ENCODE measurements around the gene RC3H1.
"Not testable (repeated sequence)": the region's sequence is repeated elsewhere in the genome, so short reads cannot be mapped to it uniquely, and the experiment has no call there.

RC3H1 gene

DNA sequence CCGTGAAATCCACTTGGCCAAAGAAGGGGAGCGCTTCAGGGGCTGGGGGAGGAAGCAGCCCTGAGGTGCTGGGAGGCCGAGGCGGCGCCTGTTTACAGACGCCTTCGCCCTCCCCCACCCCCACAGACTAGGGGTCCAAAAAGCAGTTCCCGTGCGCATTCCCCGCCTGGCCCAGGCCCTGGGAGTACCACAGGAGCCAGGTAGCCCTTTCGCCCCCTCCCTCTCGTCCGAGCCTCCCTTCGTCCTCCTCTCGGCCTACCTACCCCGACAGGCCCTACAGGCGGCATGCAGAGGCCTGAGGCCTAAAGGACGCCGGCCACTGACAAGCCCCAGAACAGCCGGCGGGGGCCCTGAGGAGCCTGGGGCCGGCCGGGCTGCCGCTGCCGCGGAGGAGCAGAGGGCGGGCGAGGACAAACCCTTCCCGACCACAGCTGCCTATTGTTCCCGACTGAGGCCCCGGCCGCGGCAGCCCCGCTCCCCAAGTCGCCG, 522 bp downstream of the RC3H1 start:
- DNase-seq (ENCODE audit: low spot score): peak; percentile 44

DNA sequence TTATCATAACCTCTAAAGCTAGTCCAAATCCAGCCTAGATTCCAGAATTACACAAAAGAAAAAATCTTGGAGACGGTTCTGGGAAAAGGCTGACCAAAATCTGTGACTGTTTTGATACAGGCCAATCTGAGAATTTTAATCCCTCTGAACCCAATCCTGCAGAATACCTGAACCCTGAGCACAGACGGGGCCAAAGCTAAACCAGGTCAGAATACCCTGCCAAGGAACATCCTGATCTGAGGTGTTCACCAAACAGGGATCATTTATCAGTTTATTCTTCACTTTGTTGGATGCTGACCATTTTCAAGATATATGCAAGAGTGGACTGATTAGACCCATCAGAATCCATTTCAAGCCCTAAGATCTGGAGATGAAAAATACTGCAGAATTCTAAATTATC, 3.6 kb downstream of the RC3H1 start:
- no peak for DNase-seq (ENCODE audit: low spot score)

GRCh38 chr1:174017231-174017970, 4.8 kb downstream of the RC3H1 start:
- no peak for DNase-seq (ENCODE audit: low spot score)

DNA sequence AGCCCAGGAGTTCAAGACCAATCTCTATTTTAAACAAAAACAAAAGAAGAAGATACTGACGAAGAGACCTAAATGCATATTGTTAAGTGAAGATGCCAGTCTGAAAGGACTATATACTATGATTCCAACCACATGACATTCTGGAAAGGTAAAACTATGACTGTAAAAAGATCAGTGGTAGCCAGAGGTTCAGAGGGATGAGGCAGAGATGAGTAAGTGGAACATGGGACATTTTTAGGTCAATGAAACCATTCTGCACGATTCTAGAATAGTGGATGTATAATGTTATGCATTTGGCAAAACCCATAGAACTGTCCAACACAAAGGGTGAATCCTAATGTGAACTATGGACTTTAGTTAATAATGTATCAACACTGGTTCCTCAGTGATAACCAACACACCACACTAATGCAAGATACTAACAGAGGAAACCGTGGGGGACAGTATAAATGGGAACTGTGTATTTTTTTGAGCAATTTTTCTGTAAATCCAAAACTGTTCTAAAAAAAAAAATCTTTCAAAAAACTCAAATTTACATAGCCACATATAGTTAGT, 8.2 kb downstream of the RC3H1 start:
- no peak for DNase-seq (ENCODE audit: low spot score)

DNA sequence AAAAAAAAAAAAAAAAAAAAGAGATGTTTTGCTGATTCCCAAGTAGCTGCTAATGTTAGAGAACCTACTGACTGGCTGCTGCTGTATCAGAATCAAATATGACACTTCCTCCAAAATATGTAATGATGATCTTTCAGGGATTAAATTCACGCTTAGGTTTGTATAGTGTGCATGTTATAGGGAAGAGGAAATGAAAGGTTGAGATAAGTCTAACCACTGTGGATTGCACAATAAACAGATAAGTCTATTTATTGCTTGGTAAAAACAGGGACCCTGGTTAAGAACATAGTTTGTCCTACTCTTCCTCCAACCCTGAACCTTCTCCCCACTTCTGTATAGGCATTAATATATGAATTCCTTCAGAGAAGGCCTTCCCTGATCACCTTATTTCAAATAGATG, 13.2 kb downstream of the RC3H1 start:
- DNase-seq (ENCODE audit: low spot score): no peak

GRCh38 chr1:174008269-174008668, 13.9 kb downstream of the RC3H1 start:
- DNase-seq (ENCODE audit: low spot score): no peak

DNA sequence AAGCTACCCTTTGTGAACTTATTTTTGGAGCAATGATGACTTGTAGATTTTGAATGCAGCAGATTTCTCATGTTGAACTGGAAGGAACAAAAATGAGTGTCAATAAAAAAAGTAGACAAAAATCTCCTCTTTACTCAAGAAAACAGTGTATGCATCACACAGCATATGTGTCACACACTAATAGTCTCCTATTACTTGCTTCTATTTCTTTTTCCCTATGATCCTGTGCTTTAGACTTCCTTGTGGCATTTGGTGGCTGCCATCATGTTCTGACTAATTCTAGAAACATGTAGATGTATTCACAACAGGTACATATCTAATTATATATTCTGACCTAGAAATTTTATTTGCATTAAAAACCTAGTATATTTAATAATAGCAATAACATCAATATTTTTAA, 14.3 kb downstream of the RC3H1 start:
- no peak for DNase-seq (ENCODE audit: low spot score)

DNA sequence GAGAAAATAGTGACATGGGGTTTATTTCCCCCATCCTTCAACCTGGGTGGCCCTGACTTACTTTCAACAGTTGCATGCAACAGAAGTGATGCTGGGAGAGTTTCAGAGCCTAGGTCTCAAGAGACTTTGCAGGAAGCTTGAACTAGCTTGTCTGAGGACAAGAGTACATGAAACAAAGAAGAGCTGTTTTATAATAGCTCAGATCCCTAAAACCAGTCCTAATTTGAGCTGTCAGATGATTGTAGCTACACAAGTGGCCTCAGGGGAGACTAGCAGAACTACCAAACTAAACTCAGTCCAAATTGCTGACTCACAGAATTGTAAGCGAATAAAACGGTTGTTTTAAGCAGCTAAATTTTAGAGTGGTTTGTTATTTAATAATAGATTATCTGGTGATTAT, 17.1 kb downstream of the RC3H1 start:
- DNase-seq (ENCODE audit: low spot score): peak; percentile 16

- DNase-seq (ENCODE audit: low spot score): no peak
Measured at GRCh38 chr1:174003867-174004266, 18.3 kb downstream of the RC3H1 start.

- DNase-seq (ENCODE audit: low spot score): no peak
Measured at GRCh38 chr1:174001573-174001972, 20.6 kb downstream of the RC3H1 start.

GRCh38 chr1:174000371-174000770, 21.8 kb downstream of the RC3H1 start:
- no peak for DNase-seq (ENCODE audit: low spot score)

DNA sequence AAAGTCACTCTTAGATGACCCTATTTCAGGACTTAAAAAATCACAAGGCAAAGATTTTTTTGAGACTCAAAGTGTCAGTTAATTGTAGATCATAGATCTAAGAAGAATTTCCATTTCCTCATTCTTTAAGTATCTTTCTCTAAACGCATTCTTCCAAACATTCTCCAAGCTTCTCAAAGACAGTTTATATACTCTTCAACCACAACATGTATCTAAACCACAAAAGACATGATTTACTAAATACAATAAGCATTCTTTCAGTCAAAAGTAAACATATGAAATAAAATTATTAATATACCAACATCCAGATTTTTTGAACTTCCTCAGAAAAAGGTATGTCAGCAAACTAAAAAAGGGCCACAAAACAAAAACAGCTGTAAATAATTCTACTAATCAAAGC, 24.4 kb downstream of the RC3H1 start:
- no peak for DNase-seq (ENCODE audit: low spot score)

DNA sequence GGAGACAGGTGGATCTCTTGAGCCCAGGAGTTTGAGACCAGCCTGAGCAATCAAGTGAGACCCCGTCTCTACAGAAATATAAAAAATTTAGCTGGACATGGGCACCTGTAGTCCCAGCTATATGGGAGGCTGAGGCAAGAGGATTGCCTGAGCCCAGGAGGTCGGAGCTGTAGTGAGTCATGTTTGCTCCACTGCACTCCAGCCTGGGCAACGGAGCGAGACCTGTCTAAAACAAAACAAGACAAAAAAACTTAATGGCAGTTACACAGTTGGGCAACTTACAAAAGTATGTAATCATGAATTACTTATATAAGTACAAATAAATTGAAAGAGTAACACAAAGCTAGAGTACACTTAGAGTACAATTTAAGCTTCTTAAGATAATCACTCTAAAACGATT, 25.2 kb downstream of the RC3H1 start:
- DNase-seq (ENCODE audit: low spot score): no peak

DNA sequence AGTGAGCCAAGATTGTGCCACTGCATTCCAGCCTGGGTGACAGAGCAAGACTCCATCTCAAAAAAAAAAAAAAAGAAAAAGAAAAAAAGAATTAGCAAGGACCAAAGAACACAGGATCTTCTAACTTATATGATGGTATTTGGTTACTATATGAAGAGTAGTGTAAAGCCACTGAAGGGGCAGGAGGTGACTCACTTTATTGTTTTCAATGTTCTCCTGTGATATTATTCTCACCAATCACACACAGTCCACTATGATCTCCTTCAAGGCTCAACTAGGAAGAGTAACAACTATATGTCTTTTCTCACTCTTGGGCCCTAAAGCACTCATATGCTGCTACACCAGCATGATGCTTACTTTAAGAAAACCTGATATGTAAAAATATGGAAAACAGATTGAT, 26.7 kb downstream of the RC3H1 start:
- DNase-seq (ENCODE audit: low spot score): no peak

- DNase-seq (ENCODE audit: low spot score): not testable (repeated sequence)
Measured at GRCh38 chr1:173993948-173994347, 28.2 kb downstream of the RC3H1 start.

- DNase-seq (ENCODE audit: low spot score): no peak
Measured at GRCh38 chr1:173988068-173988467, 34.1 kb downstream of the RC3H1 start.

DNA sequence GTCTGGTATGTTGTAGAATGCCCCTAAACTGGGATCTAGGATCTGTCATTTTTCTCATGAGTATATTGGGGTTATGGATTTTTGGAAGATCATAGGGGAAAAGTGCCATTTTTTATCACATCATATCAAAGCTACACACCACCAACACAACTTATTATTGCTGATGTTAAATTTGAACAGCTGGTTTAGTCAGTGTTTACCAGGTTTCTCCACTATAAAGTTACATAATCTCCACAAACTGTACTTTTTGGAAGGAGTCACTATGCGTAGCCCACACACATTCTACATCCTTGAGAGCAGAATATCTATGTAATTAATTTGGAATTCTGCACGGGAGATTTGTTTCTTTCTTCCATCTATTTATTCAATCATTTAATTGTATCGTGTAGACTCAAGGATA, 35.2 kb downstream of the RC3H1 start:
- DNase-seq (ENCODE audit: low spot score): no peak

DNA sequence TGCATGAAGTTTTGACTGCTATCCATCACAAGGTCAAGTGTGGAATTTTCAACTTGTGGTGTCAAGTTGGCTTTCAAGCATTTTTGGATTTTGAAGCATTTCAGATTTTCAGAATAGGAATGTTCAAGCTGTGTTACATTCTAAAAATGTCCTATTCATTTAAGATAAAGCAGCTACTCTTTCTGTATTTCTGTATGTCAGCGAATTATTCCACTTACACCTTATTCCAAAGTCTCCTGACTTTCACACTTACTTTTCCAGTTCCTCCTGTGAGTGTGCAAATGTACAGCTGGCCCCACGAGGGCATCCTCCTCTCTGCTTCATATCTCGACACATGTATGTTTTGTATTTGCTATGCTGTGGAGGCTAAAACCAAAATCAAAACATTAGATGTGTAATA, 51.9 kb downstream of the RC3H1 start:
- no peak for DNase-seq (ENCODE audit: low spot score)

- not testable (repeated sequence) for DNase-seq (ENCODE audit: low spot score)
Measured at GRCh38 chr1:173965896-173966295, 56.3 kb downstream of the RC3H1 start.

DNA sequence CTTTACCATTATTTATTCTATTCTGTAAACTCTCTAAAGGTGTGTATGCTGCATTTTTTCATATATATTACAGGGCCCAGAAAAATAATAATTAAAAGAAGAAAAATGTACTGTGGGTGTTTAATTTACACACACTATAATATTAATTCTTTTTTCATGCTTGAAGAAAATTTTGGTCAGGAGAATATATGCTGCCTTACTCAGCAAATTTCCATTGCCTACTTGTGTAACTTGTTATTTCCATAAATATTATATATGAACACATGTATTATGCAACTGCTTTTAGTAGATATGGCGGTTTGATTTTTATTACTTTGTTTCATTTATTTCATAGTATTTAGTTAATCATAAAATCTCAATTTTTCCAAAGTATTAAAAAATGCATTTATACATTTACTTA, 58.7 kb downstream of the RC3H1 start:
- no peak for DNase-seq (ENCODE audit: low spot score)

DNA sequence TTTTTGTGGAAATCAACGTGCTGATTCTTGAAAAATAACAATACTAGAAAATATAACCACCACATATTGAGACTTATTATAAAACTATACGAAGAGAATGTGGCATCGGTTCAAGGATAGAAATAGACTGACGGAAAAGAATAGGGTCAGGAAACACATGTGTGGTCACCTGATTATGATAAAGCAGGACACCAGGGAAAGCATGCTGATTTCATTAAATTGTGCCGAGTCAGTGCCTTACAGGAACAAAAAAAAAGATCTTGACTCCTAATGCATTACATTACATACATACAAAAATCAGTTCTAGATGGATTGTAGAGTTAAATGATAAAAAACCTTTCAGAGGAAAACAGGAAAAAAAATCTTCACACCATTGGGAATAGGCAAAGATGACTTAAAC, 61.5 kb downstream of the RC3H1 start:
- DNase-seq (ENCODE audit: low spot score): no peak

- DNase-seq (ENCODE audit: low spot score): no peak
Measured at GRCh38 chr1:173954179-173954578, 68.0 kb downstream of the RC3H1 start.

DNA sequence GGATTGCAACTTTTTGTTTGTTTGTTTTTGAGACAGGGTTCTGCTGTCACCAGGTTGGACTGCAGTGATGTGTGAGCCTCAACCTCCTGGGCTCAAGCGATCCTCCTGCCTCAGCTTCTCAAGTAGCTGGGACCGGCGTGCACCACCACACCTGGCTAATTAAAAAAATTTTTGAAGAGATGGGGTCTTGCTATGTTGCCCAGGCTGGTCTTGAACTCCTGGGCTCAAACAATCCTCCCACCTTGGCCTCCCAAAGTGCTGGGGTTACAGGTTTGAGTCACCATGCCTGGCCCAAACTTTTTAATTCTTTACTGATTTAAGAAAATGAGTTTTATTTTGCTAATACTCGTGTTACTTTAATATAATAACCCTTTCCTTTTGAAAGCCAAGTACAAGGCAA, 73.6 kb downstream of the RC3H1 start:
- no peak for DNase-seq (ENCODE audit: low spot score)

DNA sequence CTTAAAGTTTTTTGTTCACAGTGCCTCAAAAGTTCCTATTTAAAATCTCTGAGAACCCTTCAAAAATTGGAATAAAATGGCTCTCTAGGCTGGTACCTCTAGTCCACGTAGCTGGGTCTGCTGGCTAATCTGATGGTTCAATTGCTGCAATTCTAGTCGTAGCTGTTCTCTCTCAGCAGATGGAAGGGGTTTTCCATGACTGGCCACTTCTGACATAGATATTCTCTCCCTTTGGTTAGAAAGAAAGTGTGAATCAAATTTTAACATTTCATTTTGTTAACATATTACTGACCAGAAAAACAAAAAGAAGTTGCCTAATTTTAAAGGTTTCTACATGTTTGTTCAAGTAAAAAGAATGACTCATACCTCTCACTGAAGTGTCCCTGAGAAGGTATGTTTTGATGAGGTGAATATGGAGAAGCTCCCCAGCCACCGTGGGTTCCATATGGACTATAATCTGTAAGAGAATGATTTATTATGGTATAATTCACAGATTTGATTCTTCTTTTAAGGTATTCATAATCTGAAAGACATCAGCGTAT, 75.7 kb downstream of the RC3H1 start:
- DNase-seq (ENCODE audit: low spot score): no peak

All from germinal center (tissue), 1 donor.